ENCODE data around the gene TRAPPC14. TPM values are rescaled to one million over a fixed set of nuclear protein-coding genes. Genes with fewer than 3 reads are reported as not detected.

The TRAPPC14 gene
- total RNA-seq, 4 donors from 2014 or later, result 57.6 to 123 (median 69.8) TPM

- H3K27me3 ChIP-seq, result no peaks in the 10 kb centered on the region
- no peaks in the 10 kb centered on the region for H3K9me3 ChIP-seq
- peaks cover 0 to 94% (median 0%) of the 10 kb centered on the region in 3 donors for H3K36me3 ChIP-seq
- no peak for DNase-seq
- no peak for TF ChIP-seq POLR2A (IDR thresholded peaks at IDR 0.05)
- no peak for TF ChIP-seq CTCF (IDR thresholded peaks at IDR 0.05)
- H3K4me3 ChIP-seq, result no peak overlapping the region
- no peaks in the 10 kb centered on the region for H3K4me1 ChIP-seq
- H3K27ac ChIP-seq, result no peak overlapping the region
Measured at GRCh38 chr7:100109521-100110163, 48.9 kb downstream of the TRAPPC14 start.

- H3K36me3 ChIP-seq, result peaks cover 0 to 93% (median 0%) of the 10 kb centered on the region in 3 donors
- no peak overlapping the region for H3K27ac ChIP-seq
- no peaks in the 10 kb centered on the region for H3K4me1 ChIP-seq
- H3K27me3 ChIP-seq, result no peaks in the 10 kb centered on the region
- H3K9me3 ChIP-seq, result no peaks in the 10 kb centered on the region
- no peak overlapping the region for H3K4me3 ChIP-seq
- DNase-seq, result no peak
- TF ChIP-seq CTCF (IDR thresholded peaks at IDR 0.05), result no peak
- no peak for TF ChIP-seq POLR2A (IDR thresholded peaks at IDR 0.05)
Measured at GRCh38 chr7:100107890-100108289, 50.6 kb downstream of the TRAPPC14 start.

GRCh38 chr7:100107125-100107737 is 51.3 kb downstream of the TRAPPC14 start:
- Histone ChIP-seq H3K27ac (no peak overlapping the region), H3K4me3 (no peak overlapping the region), H3K27me3 (no peaks in the 10 kb centered on the region), H3K9me3 (no peaks in the 10 kb centered on the region), H3K4me1 (peaks cover 0 to 6% (median 1%) of the 10 kb centered on the region in 4 donors), H3K36me3 (peaks cover 0 to 87% (median 0%) of the 10 kb centered on the region in 3 donors)
- DNase-seq, result no peak
- TF ChIP-seq POLR2A (IDR thresholded peaks at IDR 0.05) (no peak), CTCF (IDR thresholded peaks at IDR 0.05) (no peak)

- TF ChIP-seq CTCF (IDR thresholded peaks at IDR 0.05) (no peak), POLR2A (IDR thresholded peaks at IDR 0.05) (no peak)
- no peaks in the 10 kb centered on the region for H3K27me3 ChIP-seq
- no peak overlapping the region for H3K27ac ChIP-seq
- no peaks in the 10 kb centered on the region for H3K9me3 ChIP-seq
- peaks cover 0 to 81% (median 0%) of the 10 kb centered on the region in 3 donors for H3K36me3 ChIP-seq
- no peak overlapping the region for H3K4me3 ChIP-seq
- H3K4me1 ChIP-seq, result peaks cover 0 to 8% (median 2%) of the 10 kb centered on the region in 4 donors
- no peak for DNase-seq
Measured at GRCh38 chr7:100106633-100107032, 51.9 kb downstream of the TRAPPC14 start.

GRCh38 chr7:100105534-100105933 is 53.0 kb downstream of the TRAPPC14 start:
- no peaks in the 10 kb centered on the region for H3K9me3 ChIP-seq
- no peak overlapping the region for H3K27ac ChIP-seq
- H3K4me3 ChIP-seq, result no peak overlapping the region
- TF ChIP-seq CTCF (IDR thresholded peaks at IDR 0.05) (no peak), POLR2A (IDR thresholded peaks at IDR 0.05) (no peak)
- peaks cover 0 to 70% (median 0%) of the 10 kb centered on the region in 3 donors for H3K36me3 ChIP-seq
- H3K4me1 ChIP-seq, result peaks cover 0 to 8% (median 2%) of the 10 kb centered on the region in 4 donors
- no peak for DNase-seq
- no peaks in the 10 kb centered on the region for H3K27me3 ChIP-seq

Other genes starting within 250 kb of the TRAPPC14 start
- 10 to 100 TPM; 52.1 to 80.9 (median 59.9) TPM for gene TRIM4, start 239.2 kb downstream of the TRAPPC14 start, total RNA-seq
- not detected for gene GJC3, start 229.1 kb downstream of the TRAPPC14 start, total RNA-seq
- gene AZGP1, start 182.7 kb downstream of the TRAPPC14 start, total RNA-seq, result 10 to 100 TPM in 3 of 4 donors, 1 to 10 TPM in 1; 3.3 to 30.3 (median 19.3) TPM
- 10 to 100 TPM; 48.0 to 86.1 (median 73.5) TPM for gene ZKSCAN1, start 143.1 kb downstream of the TRAPPC14 start, total RNA-seq
- 10 to 100 TPM in 3 of 4 donors, 1 to 10 TPM in 1; 8.4 to 30.5 (median 12.0) TPM for gene ZSCAN21, start 108.9 kb downstream of the TRAPPC14 start, total RNA-seq
- gene ZNF3, start 77.0 kb downstream of the TRAPPC14 start, total RNA-seq, result 10 to 100 TPM; 52.8 to 93.8 (median 67.8) TPM
- 10 to 100 TPM; 30.1 to 57.8 (median 48.0) TPM for gene COPS6, start 69.8 kb downstream of the TRAPPC14 start, total RNA-seq
- 100 to 1,000 TPM in 1 of 4 donors, 10 to 100 TPM in 3; 42.4 to 139 (median 60.8) TPM for gene MCM7, start 57.3 kb downstream of the TRAPPC14 start, total RNA-seq
- 100 to 1,000 TPM in 1 of 4 donors, 10 to 100 TPM in 3; 28.7 to 119 (median 33.6) TPM for gene AP4M1, start 57.1 kb downstream of the TRAPPC14 start, total RNA-seq
- 10 to 100 TPM; 32.8 to 76.7 (median 49.7) TPM for gene TAF6, start 39.4 kb downstream of the TRAPPC14 start, total RNA-seq
- gene CNPY4, start 39.1 kb downstream of the TRAPPC14 start, total RNA-seq, result 10 to 100 TPM in 1 of 4 donors, 1 to 10 TPM in 3; 4.6 to 23.9 (median 6.3) TPM
- gene MBLAC1, start 31.8 kb downstream of the TRAPPC14 start, total RNA-seq, result 10 to 100 TPM in 1 of 4 donors, 1 to 10 TPM in 3; 3.2 to 10.5 (median 3.9) TPM
- 100 to 1,000 TPM; 194 to 312 (median 237) TPM for gene LAMTOR4, start 9.8 kb downstream of the TRAPPC14 start, total RNA-seq
- 1 to 10 TPM in 2 of 4 donors, under 1 TPM in 1, not detected in 1; 0.53 to 4.1 (median 2.1) TPM for gene GAL3ST4, start 9.9 kb upstream of the TRAPPC14 start, total RNA-seq
- 10 to 100 TPM in 1 of 4 donors, 1 to 10 TPM in 2, not detected in 1; 3.8 to 16.5 (median 6.7) TPM for gene GPC2, start 18.7 kb upstream of the TRAPPC14 start, total RNA-seq
- gene STAG3, start 19.2 kb upstream of the TRAPPC14 start, total RNA-seq, result 10 to 100 TPM in 1 of 4 donors, 1 to 10 TPM in 2, not detected in 1; 2.1 to 62.7 (median 3.5) TPM
- 1 to 10 TPM; 3.7 to 8.3 (median 5.1) TPM for gene PVRIG, start 61.2 kb upstream of the TRAPPC14 start, total RNA-seq
- not detected for gene SPDYE3, start 149.0 kb upstream of the TRAPPC14 start, total RNA-seq
- 100 to 1,000 TPM in 3 of 4 donors, 10 to 100 TPM in 1; 73.6 to 179 (median 150) TPM for gene PILRB, start 199.4 kb upstream of the TRAPPC14 start, total RNA-seq
- 1 to 10 TPM; 5.8 to 9.5 (median 5.9) TPM for gene PILRA, start 214.8 kb upstream of the TRAPPC14 start, total RNA-seq